GM13977 (cell line): ENCODE measurements around the gene TMEM115.

ENCODE experiments used
- DNase-seq: peaks from one replicate; pipeline ENCODE4 v3.0.0; 2012; ENCODE audit warnings: low spot score
- CTCF ChIP-seq: IDR thresholded peaks from 2 replicates; pipeline ENCODE4 v1.5.1; 2012; ENCODE audit warnings: mild to moderate bottlenecking, control low read depth; ENCODE audit not compliant: insufficient read depth; ENCODE audit errors: extremely low read depth, missing control alignments
- in situ Hi-C: fragments of 300-500 bp; cut with MboI; formaldehyde crosslinking; loops from one replicate; pipeline ENCODE4 v1.12.0; 2022; ENCODE audit warnings: low sequenced_read_pairs, low pct_unique_long_range_greater_than_20kb, mixed read lengths, inconsistent platforms; ENCODE audit not compliant: unreplicated experiment

The TMEM115 gene

GRCh38 chr3:50371133-50371685, 11.9 kb upstream of the TMEM115 start:
- no peak for DNase-seq
- no peak for TF ChIP-seq CTCF
- in situ Hi-C loops = no loop called here

DNA sequence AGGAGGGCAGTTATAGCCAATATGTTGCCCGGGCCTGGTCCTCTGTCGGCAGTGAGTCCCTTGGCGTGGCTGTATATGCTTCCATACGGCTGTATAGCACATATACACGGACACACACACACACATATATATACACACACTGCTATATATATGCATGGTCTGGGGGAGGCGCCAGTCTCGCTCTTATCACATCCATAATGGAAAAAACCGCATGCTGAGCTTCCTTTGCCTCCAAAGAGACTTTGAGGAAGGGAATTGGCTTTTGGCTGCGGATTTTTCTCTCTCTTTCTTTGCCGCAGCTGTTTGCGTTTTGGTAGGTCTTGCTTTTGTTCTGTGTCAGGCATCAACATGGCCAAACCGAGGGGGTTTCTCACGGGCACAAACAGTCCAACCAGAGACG, 11.3 kb upstream of the TMEM115 start:
- no peak for DNase-seq

GRCh38 chr3:50369012-50369670, 9.8 kb upstream of the TMEM115 start:
- TF ChIP-seq CTCF = no peak
- no peak for DNase-seq
- in situ Hi-C loops = no loop called here

More for the DNA sequence above, 11.3 kb upstream of the TMEM115 start:
- in situ Hi-C loops = no loop called here
- TF ChIP-seq CTCF = no peak

- no peak for TF ChIP-seq CTCF
- in situ Hi-C loops = no loop called here
- DNase-seq = no peak
These were observed 6.5 kb upstream of the TMEM115 start for GRCh38 chr3:50365842-50366220.

DNA sequence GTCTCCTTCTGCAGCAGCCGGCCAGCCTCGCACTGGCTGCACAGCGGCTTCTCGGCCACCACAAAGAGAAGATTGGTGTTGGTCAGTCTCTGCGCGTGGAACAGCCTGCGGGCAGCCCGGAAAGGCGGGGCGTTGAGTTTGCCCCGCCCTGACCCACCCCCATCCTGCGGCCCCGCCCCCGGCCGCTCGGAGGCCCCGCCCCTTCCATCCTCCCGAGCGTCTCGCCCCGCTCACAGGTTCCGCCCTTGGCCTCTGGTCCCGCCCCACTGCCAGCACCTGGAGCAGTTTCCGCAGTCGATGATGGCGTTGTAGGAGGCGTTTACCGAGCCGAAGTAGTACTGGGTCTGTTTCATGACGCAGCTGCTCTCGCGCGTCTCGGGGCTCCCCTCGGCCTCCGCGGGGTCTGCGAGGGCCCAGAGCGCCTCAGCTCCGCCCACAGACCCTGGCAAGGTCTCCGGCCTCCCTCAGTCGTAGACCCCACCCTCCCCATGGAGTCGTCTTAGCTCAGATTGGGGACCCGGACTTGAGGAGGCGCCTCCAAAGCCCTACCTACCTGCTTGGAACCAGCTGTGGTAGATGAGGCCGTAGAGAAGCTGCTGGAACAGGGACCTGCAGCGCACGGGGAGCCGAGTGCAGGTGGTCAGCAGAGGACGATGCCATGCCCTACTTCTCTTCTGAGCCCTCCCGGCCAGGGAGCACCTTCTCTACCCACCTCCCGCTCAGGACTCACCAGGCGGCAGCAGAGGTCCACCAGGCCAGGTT, 5.9 kb upstream of the TMEM115 start:
- in situ Hi-C loops = no loop called here
- DNase-seq = peak; percentile 96
- peak; percentile 13 for TF ChIP-seq CTCF

DNA sequence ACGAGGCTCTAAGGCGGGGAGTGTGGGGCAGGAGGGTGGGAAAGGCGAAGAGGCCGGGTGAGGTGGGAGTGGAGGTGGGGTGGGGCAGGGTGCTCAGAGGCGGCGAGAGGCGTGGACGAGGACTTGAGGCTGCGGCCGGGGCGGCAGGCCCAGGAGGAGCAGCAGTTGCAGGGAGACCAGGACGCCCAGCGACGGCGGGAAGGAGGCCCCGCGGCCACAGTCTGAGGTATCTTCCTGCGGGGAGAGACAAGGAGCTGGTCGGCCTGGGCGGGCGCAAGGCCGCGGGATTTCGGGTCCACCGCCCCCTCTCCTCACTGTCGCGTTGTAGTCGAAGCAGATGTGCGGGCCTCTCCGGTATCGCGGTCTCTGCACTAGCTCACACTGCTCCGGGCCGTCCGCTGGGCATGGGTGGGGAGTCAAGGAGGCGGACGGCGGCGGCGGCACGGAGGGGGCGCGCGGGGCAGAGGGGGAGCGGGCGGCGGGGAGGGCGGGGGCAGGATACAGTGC, 5.3 kb upstream of the TMEM115 start:
- TF ChIP-seq CTCF = no peak
- in situ Hi-C loops = no loop called here
- DNase-seq = no peak
